GM12878 (cell line): ENCODE measurements around the gene ANKMY1. TPM values are rescaled to one million over a fixed set of nuclear protein-coding genes. Genes with fewer than 3 reads are reported as not detected.
A peak's percentile ranks its signal among the peaks of the same experiment; 100 is the strongest.

Experiments
- BCLAF1 ChIP-seq: fragments of 450-650 bp; IDR thresholded peaks from 2 replicates; pipeline ENCODE4 v1.6.1; 2017; ENCODE audit warnings: antibody characterized with exemption, mild to moderate bottlenecking, moderate library complexity
- CBX5 ChIP-seq: sonication (generic); IDR thresholded peaks from 2 replicates; pipeline ENCODE4 v1.6.1; 2016; ENCODE audit warnings: low read depth, moderate library complexity, mild to moderate bottlenecking, inconsistent platforms
- CEBPZ ChIP-seq: fragments of 150-350 bp; IDR thresholded peaks from 2 replicates; pipeline ENCODE4 v1.6.1; 2016; ENCODE audit warnings: low read depth, low read length
- CHD2 ChIP-seq: IDR thresholded peaks from 2 replicates; pipeline ENCODE4 v1.6.1; 2011; ENCODE audit warnings: low read depth, low read length, improper control_type of control experiment, borderline replicate concordance
- CREM ChIP-seq: IDR thresholded peaks from 2 replicates; pipeline ENCODE4 v1.6.1; 2014; ENCODE audit warnings: antibody characterized with exemption, low read depth
- ELK1 ChIP-seq: IDR thresholded peaks from 2 replicates; pipeline ENCODE4 v1.6.1; 2012; ENCODE audit warnings: low read depth, low read length, improper control_type of control experiment
- IKZF1 ChIP-seq: fragments of 450-650 bp; conservative IDR thresholded peaks from 2 replicates; pipeline ENCODE4 v1.6.1; 2017; ENCODE audit warnings: antibody characterized with exemption, mild to moderate bottlenecking
- KAT2A ChIP-seq: conservative IDR thresholded peaks from 2 replicates; pipeline ENCODE4 v1.6.1; 2011; ENCODE audit warnings: low read depth, low read length; ENCODE audit not compliant: control insufficient read depth
- KDM1A ChIP-seq: fragments of 200-600 bp; sonication (generic); IDR thresholded peaks from 2 replicates; pipeline ENCODE4 v1.6.1; 2016; ENCODE audit warnings: borderline replicate concordance
- MLLT1 ChIP-seq: fragments of 450-650 bp; IDR thresholded peaks from 2 replicates; pipeline ENCODE4 v1.6.1; 2016; ENCODE audit warnings: mild to moderate bottlenecking
- POLR2AphosphoS5 ChIP-seq: IDR thresholded peaks from 2 replicates; pipeline ENCODE4 v1.6.1; 2011; ENCODE audit warnings: mild to moderate bottlenecking, low read length, inconsistent platforms
- RAD51 ChIP-seq: fragments of 450-650 bp; IDR thresholded peaks from 2 replicates; pipeline ENCODE4 v1.6.1; 2016; ENCODE audit warnings: moderate library complexity, mild to moderate bottlenecking, inconsistent platforms
- RCOR1 ChIP-seq: conservative IDR thresholded peaks from 2 replicates; pipeline ENCODE4 v1.6.1; 2012; ENCODE audit warnings: low read depth, low read length, improper control_type of control experiment
- RELA ChIP-seq: fragments of 450-650 bp; IDR thresholded peaks from 2 replicates; pipeline ENCODE4 v1.8.0; 2014; ENCODE audit warnings: borderline replicate concordance; ENCODE audit not compliant: partially characterized antibody
- SMARCA5 ChIP-seq: fragments of 450-650 bp; IDR thresholded peaks from 2 replicates; pipeline ENCODE4 v1.6.1; 2017; ENCODE audit warnings: mild to moderate bottlenecking
- TARDBP ChIP-seq: IDR thresholded peaks from 2 replicates; pipeline ENCODE4 v1.6.1; 2016; ENCODE audit warnings: borderline replicate concordance
- USF2 ChIP-seq: IDR thresholded peaks from 2 replicates; pipeline ENCODE4 v1.6.1; 2011; ENCODE audit warnings: low read depth, low read length, improper control_type of control experiment, borderline replicate concordance
- WRNIP1 ChIP-seq: IDR thresholded peaks from 2 replicates; pipeline ENCODE4 v1.6.1; 2011; ENCODE audit warnings: low read depth, low read length, improper control_type of control experiment, borderline replicate concordance
- ZBED1 ChIP-seq: IDR thresholded peaks from 2 replicates; pipeline ENCODE4 v1.6.1; 2016; ENCODE audit warnings: borderline replicate concordance
- ZNF207 ChIP-seq: fragments of 450-650 bp; IDR thresholded peaks from 2 replicates; pipeline ENCODE4 v1.6.1; 2014; ENCODE audit warnings: antibody characterized with exemption, mild to moderate bottlenecking, borderline replicate concordance
- polyA plus RNA-seq, 11 experiments: library from polyadenylated mRNA; depleted of rRNA in 4 of 11; unstranded in 6 of 11; stranded (reverse) in 5 of 11; fragments of >200 nt; fragmentation: Nextera tagmentation in 4 of 11; fragmentation: Illumina TruSeq in 1 of 11; extraction: Ambion mirVana in 4 of 11; extraction: Trizol in 1 of 11; gene quantifications; 1 replicate in 1 of 11; 2 replicates in 10 of 11; pipeline versions ENCODE4 v1.2.1 to v1.2.3, GENCODE V29; 2011 to 2016; ENCODE audit warnings: inconsistent platforms in 2 of 11, missing spikeins in 2 of 11, low read depth in 1 of 11
- total RNA-seq, 4 experiments: library from RNA; depleted of rRNA in 3 of 4; stranded (reverse); fragments of >200 nt in 3 of 4; fragmentation: Illumina TruSeq in 1 of 4; extraction: Trizol in 1 of 4; gene quantifications; 2 replicates each; pipeline versions ENCODE4 v1.2.1 to v1.2.3, GENCODE V29; 2013 to 2021

The ANKMY1 gene
- total and polyA plus RNA-seq, 10 of the 15 experiments (the other 5 are each of a cell fraction or from before 2014, with no cell fraction given), result 1.1 to 15.3 (median 11.1) TPM

GRCh38 chr2:240566203-240567136 lies 8.7 kb upstream of the ANKMY1 start (continued):
- TF ChIP-seq WRNIP1 (no peak), RAD51 (no peak), RELA (peak; percentile 6), SMARCA5 (peak; percentile 23; the same call in 1 of the 2 replicates), KAT2A (no peak), CREM (peak; percentile 58), ELK1 (no peak), KDM1A (no peak), IKZF1 (0 out of 2 replicates have a peak, but pooled peaks have one; percentile 9), USF2 (no peak), CEBPZ (no peak), BCLAF1 (no peak), ZBED1 (no peak), CBX5 (no peak), MLLT1 (0 out of 2 replicates have a peak, but pooled peaks have one; percentile 9), TARDBP (no peak), RCOR1 (no peak), ZNF207 (0 out of 2 replicates have a peak, but pooled peaks have one; percentile 26), POLR2AphosphoS5 (no peak; the same call in 1 of the 2 replicates), CHD2 (no peak)
